HepG2 (cell line): ENCODE results near the gene TOMM40L. TPM values are rescaled to one million over a fixed set of nuclear protein-coding genes. Genes with fewer than 3 reads are reported as not detected.

Experiments
- GABPA ChIP-seq, 2 experiments: IDR thresholded peaks; 2 replicates each; pipeline ENCODE4 v1.6.1; 2011 to 2016; ENCODE audit warnings: low read depth in 2 of 2, low read length in 1 of 2, missing biosample characterization in 1 of 2, missing genetic modification characterization in 1 of 2
- GLI4 ChIP-seq: sonication (generic); formaldehyde crosslinking; IDR thresholded peaks from 2 replicates; pipeline ENCODE4 v1.5.1; 2020; ENCODE audit warnings: missing genetic modification reagents, mild to moderate bottlenecking, moderate library complexity, borderline replicate concordance
- HIVEP1 ChIP-seq: sonication (generic); formaldehyde crosslinking; IDR thresholded peaks from 2 replicates; pipeline ENCODE4 v1.4.0; 2020; ENCODE audit warnings: mild to moderate bottlenecking, missing genetic modification reagents
- IRX3 ChIP-seq: sonication (generic); formaldehyde crosslinking; IDR thresholded peaks from 2 replicates; pipeline ENCODE4 v1.8.1; 2023; ENCODE audit warnings: mild to moderate bottlenecking, low read depth, missing genetic modification reagents, borderline replicate concordance
- MXD4 ChIP-seq: IDR thresholded peaks from 2 replicates; pipeline ENCODE4 v1.6.1; 2016; ENCODE audit warnings: mild to moderate bottlenecking, missing biosample characterization, missing genetic modification reagents
- POLR2AphosphoS5 ChIP-seq: IDR thresholded peaks from 2 replicates; pipeline ENCODE4 v1.6.1; 2012; ENCODE audit warnings: low read depth, low read length
- ZNF30 ChIP-seq: sonication (generic); formaldehyde crosslinking; IDR thresholded peaks from 2 replicates; pipeline ENCODE4 v1.5.0; 2020; ENCODE audit warnings: mild to moderate bottlenecking, missing genetic modification reagents
- ZNF331 ChIP-seq: sonication (generic); formaldehyde crosslinking; IDR thresholded peaks from 2 replicates; pipeline ENCODE4 v1.4.0; 2020; ENCODE audit warnings: missing genetic modification reagents
- ZNF501 ChIP-seq: sonication (generic); formaldehyde crosslinking; IDR thresholded peaks from 2 replicates; pipeline ENCODE4 v1.5.1; 2020; ENCODE audit warnings: mild to moderate bottlenecking, moderate library complexity, missing genetic modification reagents
- ZNF557 ChIP-seq: sonication (generic); formaldehyde crosslinking; IDR thresholded peaks from 2 replicates; pipeline ENCODE4 v1.4.0; 2020; ENCODE audit warnings: missing genetic modification reagents
- polyA plus RNA-seq, 8 experiments: library from polyadenylated mRNA; depleted of rRNA in 3 of 8; stranded (reverse) in 7 of 8; unstranded in 1 of 8; fragments of >200 nt; fragmentation: Illumina TruSeq in 4 of 8; extraction: Trizol in 4 of 8; gene quantifications; 2 replicates each; pipeline versions ENCODE4 v1.2.1 to v1.2.3, GENCODE V29; 2011 to 2016; ENCODE audit warnings: low read depth in 4 of 8, missing spikeins in 1 of 8, mixed read lengths in 1 of 8; ENCODE audit not compliant: insufficient read depth in 1 of 8
- total RNA-seq, 5 experiments: library from RNA; depleted of rRNA; stranded (reverse); fragments of >200 nt; fragmentation: Illumina TruSeq; extraction: Trizol; gene quantifications; 2 replicates each; pipeline ENCODE4 v1.2.3, GENCODE V29; 2016; ENCODE audit warnings: low read depth in 1 of 5
- TF ChIP-seq, protein P1 (sequence below), 2 experiments: IDR thresholded peaks; 2 replicates each; pipeline ENCODE4 v1.6.1; 2011 to 2012; ENCODE audit warnings: low read length in 2 of 2, borderline replicate concordance in 1 of 2, low read depth in 1 of 2, mild to moderate bottlenecking in 1 of 2, moderate library complexity in 1 of 2
- TF ChIP-seq, protein P2 (sequence below): sonication (generic); formaldehyde crosslinking; IDR thresholded peaks from 2 replicates; pipeline ENCODE4 v1.4.0; 2020; ENCODE audit warnings: missing genetic modification reagents
- TF ChIP-seq, protein P3 (sequence below): sonication (generic); formaldehyde crosslinking; IDR thresholded peaks from 2 replicates; pipeline ENCODE4 v1.9.0; 2021; ENCODE audit warnings: missing genetic modification reagents, borderline replicate concordance
- TF ChIP-seq, protein P4 (sequence below): sonication (generic); formaldehyde crosslinking; IDR thresholded peaks from 2 replicates; pipeline ENCODE4 v1.5.0; 2020; ENCODE audit warnings: mild to moderate bottlenecking, missing genetic modification reagents
- TF ChIP-seq, protein P5 (sequence below): IDR thresholded peaks from 2 replicates; pipeline ENCODE4 v1.6.1; 2012; ENCODE audit warnings: low read depth, low read length, improper control_type of control experiment

The TOMM40L gene
- total and polyA plus RNA-seq, 2 of the 13 experiments (the other 11 are each of a cell fraction or from before 2014, with no cell fraction given): 14.1 to 26.2 TPM

DNA sequence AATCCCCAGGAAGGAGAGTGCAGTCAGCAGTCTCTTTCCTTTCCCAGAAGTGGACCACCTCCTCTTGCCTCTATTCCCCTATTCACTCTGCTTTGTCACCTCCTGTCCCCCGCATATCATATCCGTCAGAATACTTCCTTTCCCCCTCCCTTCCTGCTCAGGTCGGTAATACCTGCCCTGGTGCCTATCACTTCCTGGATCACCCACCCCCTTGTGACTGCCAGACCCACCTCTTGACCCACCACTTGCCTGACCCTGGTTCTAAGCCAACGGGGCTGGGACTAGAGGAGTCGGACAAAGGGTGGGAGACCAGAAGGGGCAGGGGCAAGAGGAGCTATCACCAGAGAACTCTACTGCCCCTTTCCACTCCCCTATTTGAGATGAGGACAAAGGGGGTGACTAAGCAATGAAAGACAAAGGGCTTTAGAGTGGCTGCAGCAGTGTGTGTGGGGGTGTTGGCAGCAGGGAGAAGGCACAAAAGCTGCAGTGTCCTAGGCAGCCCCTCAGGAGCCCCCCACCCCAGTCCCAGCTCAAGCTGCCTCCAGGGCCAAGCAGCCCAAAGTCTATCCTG, 25.4 kb upstream of the TOMM40L start (continued):
- TF ChIP-seq, protein P1, sequence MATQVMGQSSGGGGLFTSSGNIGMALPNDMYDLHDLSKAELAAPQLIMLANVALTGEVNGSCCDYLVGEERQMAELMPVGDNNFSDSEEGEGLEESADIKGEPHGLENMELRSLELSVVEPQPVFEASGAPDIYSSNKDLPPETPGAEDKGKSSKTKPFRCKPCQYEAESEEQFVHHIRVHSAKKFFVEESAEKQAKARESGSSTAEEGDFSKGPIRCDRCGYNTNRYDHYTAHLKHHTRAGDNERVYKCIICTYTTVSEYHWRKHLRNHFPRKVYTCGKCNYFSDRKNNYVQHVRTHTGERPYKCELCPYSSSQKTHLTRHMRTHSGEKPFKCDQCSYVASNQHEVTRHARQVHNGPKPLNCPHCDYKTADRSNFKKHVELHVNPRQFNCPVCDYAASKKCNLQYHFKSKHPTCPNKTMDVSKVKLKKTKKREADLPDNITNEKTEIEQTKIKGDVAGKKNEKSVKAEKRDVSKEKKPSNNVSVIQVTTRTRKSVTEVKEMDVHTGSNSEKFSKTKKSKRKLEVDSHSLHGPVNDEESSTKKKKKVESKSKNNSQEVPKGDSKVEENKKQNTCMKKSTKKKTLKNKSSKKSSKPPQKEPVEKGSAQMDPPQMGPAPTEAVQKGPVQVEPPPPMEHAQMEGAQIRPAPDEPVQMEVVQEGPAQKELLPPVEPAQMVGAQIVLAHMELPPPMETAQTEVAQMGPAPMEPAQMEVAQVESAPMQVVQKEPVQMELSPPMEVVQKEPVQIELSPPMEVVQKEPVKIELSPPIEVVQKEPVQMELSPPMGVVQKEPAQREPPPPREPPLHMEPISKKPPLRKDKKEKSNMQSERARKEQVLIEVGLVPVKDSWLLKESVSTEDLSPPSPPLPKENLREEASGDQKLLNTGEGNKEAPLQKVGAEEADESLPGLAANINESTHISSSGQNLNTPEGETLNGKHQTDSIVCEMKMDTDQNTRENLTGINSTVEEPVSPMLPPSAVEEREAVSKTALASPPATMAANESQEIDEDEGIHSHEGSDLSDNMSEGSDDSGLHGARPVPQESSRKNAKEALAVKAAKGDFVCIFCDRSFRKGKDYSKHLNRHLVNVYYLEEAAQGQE (IDR thresholded peaks at IDR 0.05; ENCODE audit: borderline replicate concordance in 1 of 2, low read depth in 1 of 2, low read length in 2 of 2): no peak
- TF ChIP-seq, protein P2, sequence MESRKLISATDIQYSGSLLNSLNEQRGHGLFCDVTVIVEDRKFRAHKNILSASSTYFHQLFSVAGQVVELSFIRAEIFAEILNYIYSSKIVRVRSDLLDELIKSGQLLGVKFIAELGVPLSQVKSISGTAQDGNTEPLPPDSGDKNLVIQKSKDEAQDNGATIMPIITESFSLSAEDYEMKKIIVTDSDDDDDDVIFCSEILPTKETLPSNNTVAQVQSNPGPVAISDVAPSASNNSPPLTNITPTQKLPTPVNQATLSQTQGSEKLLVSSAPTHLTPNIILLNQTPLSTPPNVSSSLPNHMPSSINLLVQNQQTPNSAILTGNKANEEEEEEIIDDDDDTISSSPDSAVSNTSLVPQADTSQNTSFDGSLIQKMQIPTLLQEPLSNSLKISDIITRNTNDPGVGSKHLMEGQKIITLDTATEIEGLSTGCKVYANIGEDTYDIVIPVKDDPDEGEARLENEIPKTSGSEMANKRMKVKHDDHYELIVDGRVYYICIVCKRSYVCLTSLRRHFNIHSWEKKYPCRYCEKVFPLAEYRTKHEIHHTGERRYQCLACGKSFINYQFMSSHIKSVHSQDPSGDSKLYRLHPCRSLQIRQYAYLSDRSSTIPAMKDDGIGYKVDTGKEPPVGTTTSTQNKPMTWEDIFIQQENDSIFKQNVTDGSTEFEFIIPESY (CRISPR knock-in tag): no peak
- TF ChIP-seq POLR2AphosphoS5: no peak
- TF ChIP-seq, protein P3, sequence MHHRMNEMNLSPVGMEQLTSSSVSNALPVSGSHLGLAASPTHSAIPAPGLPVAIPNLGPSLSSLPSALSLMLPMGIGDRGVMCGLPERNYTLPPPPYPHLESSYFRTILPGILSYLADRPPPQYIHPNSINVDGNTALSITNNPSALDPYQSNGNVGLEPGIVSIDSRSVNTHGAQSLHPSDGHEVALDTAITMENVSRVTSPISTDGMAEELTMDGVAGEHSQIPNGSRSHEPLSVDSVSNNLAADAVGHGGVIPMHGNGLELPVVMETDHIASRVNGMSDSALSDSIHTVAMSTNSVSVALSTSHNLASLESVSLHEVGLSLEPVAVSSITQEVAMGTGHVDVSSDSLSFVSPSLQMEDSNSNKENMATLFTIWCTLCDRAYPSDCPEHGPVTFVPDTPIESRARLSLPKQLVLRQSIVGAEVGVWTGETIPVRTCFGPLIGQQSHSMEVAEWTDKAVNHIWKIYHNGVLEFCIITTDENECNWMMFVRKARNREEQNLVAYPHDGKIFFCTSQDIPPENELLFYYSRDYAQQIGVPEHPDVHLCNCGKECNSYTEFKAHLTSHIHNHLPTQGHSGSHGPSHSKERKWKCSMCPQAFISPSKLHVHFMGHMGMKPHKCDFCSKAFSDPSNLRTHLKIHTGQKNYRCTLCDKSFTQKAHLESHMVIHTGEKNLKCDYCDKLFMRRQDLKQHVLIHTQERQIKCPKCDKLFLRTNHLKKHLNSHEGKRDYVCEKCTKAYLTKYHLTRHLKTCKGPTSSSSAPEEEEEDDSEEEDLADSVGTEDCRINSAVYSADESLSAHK (CRISPR knock-in tag): no peak
- TF ChIP-seq, protein P4, sequence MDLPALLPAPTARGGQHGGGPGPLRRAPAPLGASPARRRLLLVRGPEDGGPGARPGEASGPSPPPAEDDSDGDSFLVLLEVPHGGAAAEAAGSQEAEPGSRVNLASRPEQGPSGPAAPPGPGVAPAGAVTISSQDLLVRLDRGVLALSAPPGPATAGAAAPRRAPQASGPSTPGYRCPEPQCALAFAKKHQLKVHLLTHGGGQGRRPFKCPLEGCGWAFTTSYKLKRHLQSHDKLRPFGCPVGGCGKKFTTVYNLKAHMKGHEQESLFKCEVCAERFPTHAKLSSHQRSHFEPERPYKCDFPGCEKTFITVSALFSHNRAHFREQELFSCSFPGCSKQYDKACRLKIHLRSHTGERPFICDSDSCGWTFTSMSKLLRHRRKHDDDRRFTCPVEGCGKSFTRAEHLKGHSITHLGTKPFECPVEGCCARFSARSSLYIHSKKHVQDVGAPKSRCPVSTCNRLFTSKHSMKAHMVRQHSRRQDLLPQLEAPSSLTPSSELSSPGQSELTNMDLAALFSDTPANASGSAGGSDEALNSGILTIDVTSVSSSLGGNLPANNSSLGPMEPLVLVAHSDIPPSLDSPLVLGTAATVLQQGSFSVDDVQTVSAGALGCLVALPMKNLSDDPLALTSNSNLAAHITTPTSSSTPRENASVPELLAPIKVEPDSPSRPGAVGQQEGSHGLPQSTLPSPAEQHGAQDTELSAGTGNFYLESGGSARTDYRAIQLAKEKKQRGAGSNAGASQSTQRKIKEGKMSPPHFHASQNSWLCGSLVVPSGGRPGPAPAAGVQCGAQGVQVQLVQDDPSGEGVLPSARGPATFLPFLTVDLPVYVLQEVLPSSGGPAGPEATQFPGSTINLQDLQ: no peak
- TF ChIP-seq, protein P5, sequence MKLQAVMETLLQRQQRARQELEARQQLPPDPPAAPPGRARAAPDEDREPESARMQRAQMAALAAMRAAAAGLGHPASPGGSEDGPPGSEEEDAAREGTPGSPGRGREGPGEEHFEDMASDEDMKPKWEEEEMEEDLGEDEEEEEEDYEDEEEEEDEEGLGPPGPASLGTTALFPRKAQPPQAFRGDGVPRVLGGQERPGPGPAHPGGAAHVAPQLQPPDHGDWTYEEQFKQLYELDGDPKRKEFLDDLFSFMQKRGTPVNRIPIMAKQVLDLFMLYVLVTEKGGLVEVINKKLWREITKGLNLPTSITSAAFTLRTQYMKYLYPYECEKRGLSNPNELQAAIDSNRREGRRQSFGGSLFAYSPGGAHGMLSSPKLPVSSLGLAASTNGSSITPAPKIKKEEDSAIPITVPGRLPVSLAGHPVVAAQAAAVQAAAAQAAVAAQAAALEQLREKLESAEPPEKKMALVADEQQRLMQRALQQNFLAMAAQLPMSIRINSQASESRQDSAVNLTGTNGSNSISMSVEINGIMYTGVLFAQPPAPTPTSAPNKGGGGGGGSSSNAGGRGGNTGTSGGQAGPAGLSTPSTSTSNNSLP: no peak
- TF ChIP-seq ZNF30: no peak
- no peak for TF ChIP-seq ZNF331 (CRISPR knock-in tag)
- TF ChIP-seq GABPA (IDR thresholded peaks at IDR 0.05; ENCODE audit: low read depth, low read length): 0 out of 2 replicates have a peak, but pooled peaks have one; percentile 12
- TF ChIP-seq GABPA (CRISPR knock-in tag; IDR thresholded peaks at IDR 0.05; ENCODE audit: low read depth): no peak
- TF ChIP-seq ZNF501 (CRISPR knock-in tag): no peak
- TF ChIP-seq GLI4 (CRISPR knock-in tag): no peak
- TF ChIP-seq HIVEP1 (CRISPR knock-in tag): no peak
- TF ChIP-seq MXD4 (CRISPR knock-in tag): no peak
- TF ChIP-seq ZNF557: no peak
- TF ChIP-seq IRX3: no peak
